Neural progenitor cell (in vitro differentiated cells): Measurements from ENCODE around the gene OVCH2. TPM values are rescaled to one million over a fixed set of nuclear protein-coding genes. Genes with fewer than 3 reads are reported as not detected.

Experiments used
- DNase-seq: peaks from one replicate; pipeline ENCODE4 v3.0.0-alpha.2; 2016; ENCODE audit warnings: low spot score
- H2AFZ ChIP-seq: fragments of 200-600 bp; sonication (generic); replicated peaks from 2 replicates; pipeline ENCODE4 v1.6.1; 2016; ENCODE audit warnings: antibody characterized with exemption
- H3F3A ChIP-seq: fragments of 200-600 bp; sonication (generic); 2 replicates; pipeline ENCODE4 v1.6.1; 2016; ENCODE audit warnings: antibody characterized with exemption, low read depth
- H3K27ac ChIP-seq: fragments of 200-600 bp; sonication (generic); 2 replicates; pipeline ENCODE4 v1.5.1; 2016; ENCODE audit warnings: mild to moderate bottlenecking
- H3K27me3 ChIP-seq: fragments of 200-600 bp; sonication (generic); 2 replicates; pipeline ENCODE4 v1.6.1; 2016; ENCODE audit warnings: mild to moderate bottlenecking, moderate library complexity
- H3K36me3 ChIP-seq: fragments of 200-600 bp; sonication (generic); 2 replicates; pipeline ENCODE4 v1.5.1; 2016
- H3K4me1 ChIP-seq: fragments of 200-600 bp; sonication (generic); 2 replicates; pipeline ENCODE4 v1.6.1; 2016; ENCODE audit warnings: mixed run types
- H3K4me2 ChIP-seq: fragments of 200-600 bp; sonication (generic); 2 replicates; pipeline ENCODE4 v1.6.1; 2016
- H3K4me3 ChIP-seq: fragments of 200-600 bp; sonication (generic); 2 replicates; pipeline ENCODE4 v1.5.1; 2016
- H3K79me2 ChIP-seq: fragments of 200-600 bp; sonication (generic); 2 replicates; pipeline ENCODE4 v1.6.1; 2016; ENCODE audit warnings: low read depth
- H3K9ac ChIP-seq: fragments of 200-600 bp; sonication (generic); 2 replicates; pipeline ENCODE4 v1.6.1; 2016
- H3K9me3 ChIP-seq: fragments of 200-600 bp; sonication (generic); 2 replicates; pipeline ENCODE4 v1.5.1; 2016; ENCODE audit warnings: low read depth
- H4K20me1 ChIP-seq: fragments of 200-600 bp; sonication (generic); 2 replicates; pipeline ENCODE4 v1.6.1; 2016; ENCODE audit warnings: low read depth
- H3K27ac Mint-ChIP-seq: 3 replicates; pipeline ENCODE4 v1.8.0; 2021; ENCODE audit warnings: mixed read lengths
- H3K27me3 Mint-ChIP-seq: 2 replicates; pipeline ENCODE4 v1.8.0; 2022; ENCODE audit warnings: low read depth, mild to moderate bottlenecking, inconsistent platforms, moderate library complexity, mixed read lengths; ENCODE audit not compliant: insufficient read depth
- H3K36me3 Mint-ChIP-seq: 3 replicates; pipeline ENCODE4 v1.8.0; 2021; ENCODE audit warnings: mixed read lengths
- H3K4me1 Mint-ChIP-seq: 3 replicates; pipeline ENCODE4 v1.8.0; 2021; ENCODE audit warnings: mixed read lengths
- H3K4me3 Mint-ChIP-seq: 3 replicates; pipeline ENCODE4 v1.8.0; 2021; ENCODE audit warnings: mild to moderate bottlenecking, moderate library complexity, mixed read lengths
- H3K9me3 Mint-ChIP-seq: 3 replicates; pipeline ENCODE4 v1.8.0; 2020; ENCODE audit warnings: mixed read lengths
- CTCF ChIP-seq: fragments of 200-600 bp; sonication (generic); IDR thresholded peaks from 2 replicates; pipeline ENCODE4 v1.5.1; 2017; ENCODE audit warnings: antibody characterized with exemption, mild to moderate bottlenecking
- EZH2 ChIP-seq: fragments of 200-600 bp; sonication (generic); IDR thresholded peaks from 2 replicates; pipeline ENCODE4 v1.6.1; 2017; ENCODE audit warnings: antibody characterized with exemption, mild to moderate bottlenecking, moderate library complexity
- EZH2phosphoT487 ChIP-seq: fragments of 200-600 bp; sonication (generic); IDR thresholded peaks from 2 replicates; pipeline ENCODE4 v1.6.1; 2017; ENCODE audit warnings: antibody characterized with exemption
- total RNA-seq: library from RNA; depleted of rRNA; stranded (reverse); fragments of >200 nt; gene quantifications from 2 replicates; pipeline ENCODE4 v1.2.3, GENCODE V29; 2015; ENCODE audit warnings: low replicate concordance

OVCH2 gene
- total RNA-seq, 1 donor from 2014 or later = not detected

DNA sequence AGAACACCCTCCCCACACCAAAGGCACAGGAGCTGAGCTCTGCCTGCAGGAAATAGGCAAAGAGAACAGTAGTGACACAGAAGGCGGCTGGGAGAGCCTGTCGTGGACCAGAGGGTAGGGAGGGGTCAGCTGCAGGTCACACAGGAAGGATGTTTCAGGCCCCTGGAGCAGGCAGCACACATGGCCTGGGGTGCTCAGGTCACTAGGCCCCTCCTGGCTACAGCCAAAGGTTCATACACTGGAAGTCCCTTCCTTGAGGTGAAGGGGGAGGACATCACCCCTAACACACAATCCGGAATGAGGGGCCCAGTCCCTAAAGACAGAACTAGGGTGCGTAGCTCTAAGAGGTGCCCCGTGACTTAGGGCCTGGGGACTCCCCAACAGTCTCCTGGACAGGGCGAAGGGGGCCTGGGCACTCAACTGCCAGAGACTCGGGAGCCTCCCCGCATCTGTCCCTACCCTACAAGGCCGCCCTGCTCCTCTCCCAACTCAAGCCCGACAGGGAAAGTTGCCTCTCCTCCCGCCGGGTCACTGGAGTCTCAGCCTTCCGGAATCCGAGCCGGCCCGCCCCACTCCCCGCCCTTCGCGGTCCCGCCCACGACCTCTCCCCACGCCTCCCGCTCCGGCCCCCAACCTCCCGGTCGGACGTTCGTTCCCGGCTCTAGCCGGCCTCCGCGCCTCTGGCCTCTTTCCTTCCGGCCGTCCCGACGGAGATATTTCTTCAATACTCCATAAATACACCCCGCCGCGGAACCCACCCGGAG lies 33.1 kb downstream of the OVCH2 start, which contains the start of gene CYB5R2:
Gene CYB5R2, minus strand, starts transcription at position 541 of the 764 bp plus-strand sequence. CDS start 675 bp downstream, outside the sequence.
- H3K79me2 ChIP-seq = peaks cover 6% of the 10 kb centered on the region
- Mint-ChIP-seq H3K27ac (no peak within 1 kb of the TSS), H3K4me3 (peak within 1 kb of the TSS; percentile 82), H3K27me3 (peaks cover 13% of the 10 kb centered on the region), H3K36me3 (no peaks in the 10 kb centered on the region), H3K4me1 (peaks cover 18% of the 10 kb centered on the region), H3K9me3 (peaks cover 5% of the 10 kb centered on the region)
- no peak within 1 kb of the TSS for H3K9ac ChIP-seq
- H3F3A ChIP-seq = peaks cover 4% of the 10 kb centered on the region
- H3K4me3 ChIP-seq = peak within 1 kb of the TSS; percentile 71
- peak within 1 kb of the TSS; percentile 98 for H2AFZ ChIP-seq
- H3K27me3 ChIP-seq = peaks cover 10% of the 10 kb centered on the region
- no peaks in the 10 kb centered on the region for H3K9me3 ChIP-seq
- TF ChIP-seq CTCF (no peak), EZH2 (no peak), EZH2phosphoT487 (no peak)
- H3K4me1 ChIP-seq = peaks cover 19% of the 10 kb centered on the region
- H3K4me2 ChIP-seq = peak within 1 kb of the TSS; percentile 85
- H3K36me3 ChIP-seq = no peaks in the 10 kb centered on the region
- no peak within 1 kb of the TSS for H3K27ac ChIP-seq
- DNase-seq = peak; percentile 83
- H4K20me1 ChIP-seq = no peaks in the 10 kb centered on the region

DNA sequence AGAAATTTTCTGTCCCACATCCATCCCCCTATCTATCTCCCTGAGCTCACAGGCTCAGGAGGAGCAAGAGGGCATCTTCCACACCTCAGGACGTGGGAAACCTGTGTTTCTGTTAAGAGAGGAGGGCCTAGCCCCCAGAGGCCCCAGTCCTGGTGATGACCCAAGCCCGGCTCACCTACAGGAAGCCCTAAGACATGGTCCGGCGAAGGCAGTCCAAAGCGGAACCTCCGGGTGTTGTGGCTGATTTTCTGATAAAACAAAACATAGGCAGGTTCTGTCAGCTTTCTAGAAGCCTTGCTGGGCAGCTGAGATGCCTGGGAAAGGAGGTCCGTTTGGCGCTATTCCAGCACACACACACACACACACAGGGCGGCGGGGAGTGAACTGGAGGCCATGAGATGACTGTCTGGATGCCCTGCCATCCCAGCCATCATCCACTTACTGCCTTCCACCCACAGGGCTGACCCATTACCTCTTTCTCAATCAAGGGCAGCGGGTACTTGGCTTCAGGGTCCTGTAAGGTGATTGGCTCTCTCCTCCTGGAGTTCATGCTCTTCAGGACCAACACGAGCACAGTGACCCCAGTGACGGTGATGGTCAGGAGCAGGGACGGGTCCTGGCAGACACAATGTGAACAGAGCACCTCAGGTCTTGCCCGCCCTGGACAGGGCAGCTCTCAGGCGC lies 33.9 kb downstream of the OVCH2 start:
- Histone ChIP-seq H3F3A (peaks cover 10% of the 10 kb centered on the region), H4K20me1 (no peaks in the 10 kb centered on the region), H3K9ac (no peak overlapping the region), H2AFZ (no peak overlapping the region), H3K4me2 (peak overlapping the region; percentile 85), H3K79me2 (peaks cover 6% of the 10 kb centered on the region), H3K4me3 (no peak overlapping the region), H3K4me1 (peaks cover 27% of the 10 kb centered on the region), H3K36me3 (no peaks in the 10 kb centered on the region), H3K27me3 (peaks cover 10% of the 10 kb centered on the region), H3K9me3 (no peaks in the 10 kb centered on the region), H3K27ac (no peak overlapping the region)
- Mint-ChIP-seq H3K4me1 (peaks cover 16% of the 10 kb centered on the region), H3K27ac (no peak overlapping the region), H3K4me3 (peak overlapping the region; percentile 43), H3K27me3 (peaks cover 13% of the 10 kb centered on the region), H3K9me3 (peaks cover 5% of the 10 kb centered on the region), H3K36me3 (no peaks in the 10 kb centered on the region)
- no peak for DNase-seq
- TF ChIP-seq EZH2phosphoT487 = no peak
- TF ChIP-seq CTCF = no peak
- no peak for TF ChIP-seq EZH2

DNA sequence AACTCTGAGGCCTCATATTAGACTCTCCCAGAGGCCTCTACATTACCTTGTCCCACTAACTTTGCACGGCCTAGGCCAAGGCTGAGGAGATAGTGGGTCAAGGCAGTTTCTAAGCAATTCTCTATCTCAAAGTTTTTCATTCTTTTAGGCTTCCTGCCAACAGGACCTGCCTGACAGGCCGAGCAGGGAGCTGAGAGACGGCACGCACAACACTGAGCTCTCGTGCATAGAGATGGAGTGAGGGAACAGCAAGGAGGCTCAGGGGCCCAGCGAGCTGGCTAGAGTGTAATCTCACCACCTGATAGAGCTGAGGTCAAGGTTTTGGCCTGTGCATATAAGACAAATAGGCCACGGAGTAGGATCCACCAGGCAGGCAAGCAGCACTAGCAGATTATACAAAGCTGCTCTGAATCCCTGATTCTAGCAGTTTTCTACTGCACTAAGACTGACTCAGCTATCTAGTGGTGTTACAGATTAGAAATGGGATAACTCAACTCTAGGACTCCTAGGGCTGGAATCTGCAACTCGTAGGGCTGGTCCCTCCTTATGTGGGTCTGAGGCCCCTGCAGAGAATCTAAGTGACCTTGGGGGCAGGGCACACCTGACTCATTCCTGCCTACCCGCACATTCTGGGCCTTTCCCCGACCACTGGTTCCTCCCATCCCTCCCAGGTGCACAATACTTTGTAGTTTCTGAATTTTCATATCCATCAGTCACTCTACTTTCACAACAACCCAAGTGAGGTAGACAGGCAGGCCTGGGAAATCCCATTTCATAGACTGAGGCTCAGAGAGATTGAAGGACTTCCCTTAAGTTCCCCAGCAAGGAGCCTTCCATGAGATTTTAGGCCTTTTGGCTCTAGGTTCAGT lies 34.7 kb downstream of the OVCH2 start:
- no peak overlapping the region for H3K4me3 ChIP-seq
- no peak overlapping the region for H2AFZ ChIP-seq
- no peak for DNase-seq
- peaks cover 6% of the 10 kb centered on the region for H3K79me2 ChIP-seq
- no peaks in the 10 kb centered on the region for H4K20me1 ChIP-seq
- peaks cover 34% of the 10 kb centered on the region for H3K4me1 ChIP-seq
- no peak overlapping the region for H3K4me2 ChIP-seq
- Mint-ChIP-seq H3K36me3 (no peaks in the 10 kb centered on the region), H3K27me3 (peaks cover 13% of the 10 kb centered on the region), H3K27ac (no peak overlapping the region), H3K4me3 (no peak overlapping the region), H3K9me3 (peaks cover 5% of the 10 kb centered on the region), H3K4me1 (peaks cover 14% of the 10 kb centered on the region)
- H3K9me3 ChIP-seq = no peaks in the 10 kb centered on the region
- TF ChIP-seq EZH2phosphoT487 (no peak), CTCF (no peak), EZH2 (no peak)
- no peak overlapping the region for H3K27ac ChIP-seq
- no peak overlapping the region for H3K9ac ChIP-seq
- H3K36me3 ChIP-seq = no peaks in the 10 kb centered on the region
- peaks cover 10% of the 10 kb centered on the region for H3K27me3 ChIP-seq
- peaks cover 17% of the 10 kb centered on the region for H3F3A ChIP-seq
